ENCODE measurements around the gene GUCY2F. TPM values are rescaled to one million over a fixed set of nuclear protein-coding genes. Genes with fewer than 3 reads are reported as not detected.

GUCY2F gene
- total RNA-seq, 2 experiments from 2014 or later, result not detected

DNA sequence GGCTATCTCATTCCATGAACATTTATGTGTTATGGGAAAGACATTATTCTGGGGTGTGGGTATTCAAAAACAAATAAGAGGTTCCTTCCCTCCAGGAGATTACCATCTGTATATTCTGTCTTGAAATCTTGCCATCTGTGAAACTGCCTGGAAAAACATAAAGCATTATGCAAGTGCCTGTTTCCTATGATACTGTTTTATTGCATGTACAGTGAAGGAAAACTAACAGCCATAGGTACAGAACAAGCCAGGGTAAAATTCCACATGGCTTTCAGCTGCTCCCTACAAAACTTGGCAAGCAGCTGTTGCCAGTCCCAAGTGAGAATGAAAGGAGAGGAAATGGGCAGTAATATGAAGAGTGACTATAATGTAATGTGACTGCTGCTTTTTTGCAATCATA is 136.0 kb downstream of the GUCY2F start:
- ATAC-seq, result no peak
- H3K4me3 Mint-ChIP-seq, result no peak overlapping the region
- no peak for DNase-seq
- H3K4me1 Mint-ChIP-seq, result no peaks in the 10 kb centered on the region
- no peaks in the 10 kb centered on the region for H3K27me3 Mint-ChIP-seq
- H3K9me3 Mint-ChIP-seq (ENCODE audit: low read depth), result no peaks in the 10 kb centered on the region
- CTCF ChIA-PET, result no interaction called here
- H3K27ac Mint-ChIP-seq, result no peak overlapping the region
- no peaks in the 10 kb centered on the region for H3K36me3 Mint-ChIP-seq

DNA sequence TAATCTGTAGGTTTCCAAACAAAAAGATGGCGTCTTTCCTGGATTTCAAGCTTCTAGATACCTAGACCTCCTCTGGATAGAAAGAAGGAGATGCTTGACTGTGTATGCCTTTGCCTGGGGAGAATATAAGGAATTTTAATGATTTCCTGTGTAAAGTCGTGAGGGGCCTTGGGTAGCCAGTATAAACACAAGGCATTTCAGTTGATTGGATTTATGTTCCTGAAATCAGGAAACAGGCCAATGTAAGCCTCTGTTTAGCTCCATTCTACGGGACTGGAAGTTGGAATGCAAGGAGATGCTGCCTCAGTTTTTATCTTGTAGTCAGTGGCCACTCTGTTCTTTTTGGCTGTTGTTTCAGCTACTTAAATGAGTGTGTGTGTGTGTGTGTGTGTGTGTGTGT is 137.2 kb downstream of the GUCY2F start:
- H3K4me3 Mint-ChIP-seq, result no peak overlapping the region
- CTCF ChIA-PET, result no interaction called here

DNA sequence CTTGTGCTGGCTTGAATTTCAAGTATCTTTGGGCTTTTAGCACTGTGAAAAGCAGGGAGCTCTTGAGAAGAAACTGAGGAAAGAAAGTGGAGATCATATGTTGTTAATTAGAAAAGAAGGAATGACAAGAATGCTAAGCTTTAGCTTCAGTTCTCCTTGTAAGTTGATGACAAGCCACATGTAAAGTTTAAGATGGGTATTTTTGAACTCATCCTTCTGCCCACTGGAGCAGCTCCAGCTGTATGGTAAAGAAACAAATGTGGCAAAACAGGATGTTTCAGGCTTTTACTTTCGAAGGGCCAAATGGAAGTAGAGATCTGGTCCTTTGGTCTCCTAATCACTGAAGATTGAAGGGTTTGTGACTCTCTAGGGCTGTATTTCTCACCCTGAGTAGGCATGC is 137.8 kb downstream of the GUCY2F start:
- Mint-ChIP-seq H3K9me3 (ENCODE audit: low read depth) (no peaks in the 10 kb centered on the region), H3K36me3 (no peaks in the 10 kb centered on the region), H3K4me3 (no peak overlapping the region), H3K27me3 (no peaks in the 10 kb centered on the region), H3K4me1 (no peaks in the 10 kb centered on the region), H3K27ac (no peak overlapping the region)
- CTCF ChIA-PET, result no interaction called here
- DNase-seq (no peak), ATAC-seq (no peak)

More for the DNA sequence above, 137.2 kb downstream of the GUCY2F start:
- DNase-seq (no peak), ATAC-seq (no peak)
- Mint-ChIP-seq H3K36me3 (no peaks in the 10 kb centered on the region), H3K4me1 (no peaks in the 10 kb centered on the region), H3K27me3 (no peaks in the 10 kb centered on the region), H3K9me3 (ENCODE audit: low read depth) (no peaks in the 10 kb centered on the region), H3K27ac (no peak overlapping the region)

DNA sequence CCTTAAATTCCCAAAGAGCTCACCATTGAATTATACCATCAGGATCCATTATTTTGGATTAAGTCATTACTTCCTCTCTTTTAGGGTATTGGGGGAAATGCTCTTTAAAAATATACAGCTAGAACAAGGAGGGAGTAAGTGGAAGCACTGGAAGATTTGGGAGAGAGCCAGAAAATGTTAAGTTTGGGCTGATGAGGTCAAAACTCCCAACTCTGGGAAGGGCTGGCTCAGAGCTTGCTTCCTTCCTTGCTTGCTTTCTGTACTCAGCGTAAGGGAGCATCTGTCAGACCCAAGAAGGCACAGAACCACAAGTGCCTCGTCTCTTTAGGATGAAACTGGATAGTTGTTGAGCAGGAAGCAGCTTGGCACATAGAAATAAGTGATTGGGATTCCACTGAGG is 138.2 kb downstream of the GUCY2F start:
- Mint-ChIP-seq H3K27me3 (no peaks in the 10 kb centered on the region), H3K9me3 (ENCODE audit: low read depth) (no peaks in the 10 kb centered on the region), H3K4me3 (no peak overlapping the region), H3K4me1 (no peaks in the 10 kb centered on the region), H3K36me3 (no peaks in the 10 kb centered on the region), H3K27ac (no peak overlapping the region)
- ATAC-seq, result no peak
- CTCF ChIA-PET, result no interaction called here
- no peak for DNase-seq

DNA sequence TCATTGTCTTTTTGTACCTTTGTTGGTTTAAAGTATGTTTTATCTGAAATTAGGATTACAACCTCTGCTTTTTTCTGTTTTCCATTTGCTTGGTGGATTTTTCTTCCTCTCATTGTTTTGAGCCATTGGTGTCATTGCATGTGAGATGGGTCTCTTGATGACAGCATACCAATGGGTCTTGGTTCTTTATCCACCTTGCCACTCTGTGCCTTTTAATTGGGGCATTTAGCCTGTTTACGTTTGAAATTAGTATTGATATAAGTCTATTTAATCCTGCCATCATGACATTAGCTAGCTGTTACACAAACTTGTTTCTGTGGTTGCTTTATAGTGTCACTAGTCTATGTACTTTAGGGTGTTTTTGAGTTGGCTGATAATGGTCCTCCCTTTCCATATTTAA is 145.7 kb downstream of the GUCY2F start:
- no peak overlapping the region for H3K4me3 Mint-ChIP-seq
- H3K27ac Mint-ChIP-seq, result no peak overlapping the region
- no peaks in the 10 kb centered on the region for H3K27me3 Mint-ChIP-seq
- CTCF ChIA-PET, result no interaction called here
- no peaks in the 10 kb centered on the region for H3K4me1 Mint-ChIP-seq
- DNase-seq, result no peak
- H3K9me3 Mint-ChIP-seq (ENCODE audit: low read depth), result peaks cover 3% of the 10 kb centered on the region
- no peak for ATAC-seq
- H3K36me3 Mint-ChIP-seq, result no peaks in the 10 kb centered on the region

DNA sequence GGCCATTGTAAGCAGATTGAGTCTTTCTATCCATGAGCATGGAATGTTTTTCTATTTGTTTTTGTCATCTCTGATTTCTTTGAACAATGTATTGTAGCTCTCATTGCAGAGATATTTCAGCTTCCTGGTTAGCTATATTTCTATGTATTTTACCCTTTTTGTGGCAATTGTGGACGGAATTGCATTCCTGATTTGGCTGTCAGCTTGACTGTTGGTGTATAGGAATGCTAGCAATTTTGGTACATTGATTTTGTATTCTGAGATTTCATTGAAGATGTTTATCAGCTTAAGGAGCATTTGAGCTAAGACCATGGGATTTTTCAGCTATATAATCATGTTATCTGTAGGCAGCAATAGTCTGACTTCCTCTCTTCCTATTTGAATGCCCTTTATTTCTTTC is 154.6 kb downstream of the GUCY2F start:
- DNase-seq, result no peak
- H3K4me3 Mint-ChIP-seq, result no peak overlapping the region
- H3K27me3 Mint-ChIP-seq, result no peaks in the 10 kb centered on the region
- H3K9me3 Mint-ChIP-seq (ENCODE audit: low read depth), result no peaks in the 10 kb centered on the region
- no peaks in the 10 kb centered on the region for H3K4me1 Mint-ChIP-seq
- no peak overlapping the region for H3K27ac Mint-ChIP-seq
- no peak for ATAC-seq
- CTCF ChIA-PET, result no interaction called here
- no peaks in the 10 kb centered on the region for H3K36me3 Mint-ChIP-seq

Other genes starting within 250 kb of the GUCY2F start
- gene NXT2, start 54.8 kb upstream of the GUCY2F start, total RNA-seq, result 10 to 100 TPM; 10.0 to 12.6 TPM
- under 1 TPM; 0.30 to 0.47 TPM for gene KCNE5, start 143.1 kb upstream of the GUCY2F start, total RNA-seq